Spleen (tissue), 11 donors: ENCODE results near the gene TRIO. TPM values are rescaled to one million over a fixed set of nuclear protein-coding genes. Genes with fewer than 3 reads are reported as not detected.

Experiments
- DNase-seq: peaks from one replicate; pipeline ENCODE4 v3.0.0-alpha.2; 2020
- H3K27ac ChIP-seq, 8 donors: fragments of 200-600 bp; sonication (generic) in 7 of 8; 1 replicate in 4 of 8; 2 replicates in 4 of 8; pipeline versions ENCODE4 v1.5.0 to v1.8.0; 2016 to 2021; ENCODE audit warnings: inconsistent platforms in 4 of 8, mild to moderate bottlenecking in 4 of 8, moderate library complexity in 1 of 8
- H3K27me3 ChIP-seq, 7 donors: fragments of 200-600 bp; sonication (generic) in 6 of 7; replicated peaks in 1 of 7; 1 replicate in 4 of 7; 2 replicates in 3 of 7; pipeline versions ENCODE4 v1.5.0 to v1.8.0; 2016 to 2021; ENCODE audit warnings: inconsistent platforms in 3 of 7, mild to moderate bottlenecking in 1 of 7
- H3K36me3 ChIP-seq, 6 donors: fragments of 200-600 bp; sonication (generic) in 5 of 6; 1 replicate in 4 of 6; 2 replicates in 2 of 6; pipeline versions ENCODE4 v1.5.0 to v1.8.0; 2016 to 2021; ENCODE audit warnings: inconsistent platforms in 2 of 6
- H3K4me1 ChIP-seq, 6 donors: fragments of 200-600 bp; sonication (generic) in 5 of 6; 1 replicate in 3 of 6; 2 replicates in 3 of 6; pipeline versions ENCODE4 v1.5.0 to v1.8.0; 2016 to 2021; ENCODE audit warnings: inconsistent platforms in 3 of 6
- H3K4me3 ChIP-seq, 8 donors: fragments of 200-600 bp; sonication (generic) in 7 of 8; 1 replicate in 4 of 8; 2 replicates in 4 of 8; pipeline versions ENCODE4 v1.5.0 to v1.8.0; 2016 to 2021; ENCODE audit warnings: inconsistent platforms in 4 of 8, mild to moderate bottlenecking in 4 of 8, moderate library complexity in 2 of 8
- H3K9me3 ChIP-seq, 8 donors: fragments of 200-600 bp; sonication (generic) in 7 of 8; 1 replicate in 4 of 8; 2 replicates in 4 of 8; pipeline versions ENCODE4 v1.5.0 to v1.8.0; 2016 to 2021; ENCODE audit warnings: inconsistent platforms in 4 of 8
- CTCF ChIP-seq, 11 experiments: fragments of 200-600 bp in 7 of 11; fragments of 450-650 bp in 4 of 11; sonication (generic) in 4 of 11; IDR thresholded peaks in 8 of 11; conservative IDR thresholded peaks in 3 of 11; 1 replicate in 7 of 11; 2 replicates in 4 of 11; pipeline versions ENCODE4 v1.4.0 to v1.8.0; 2016 to 2021; ENCODE audit warnings: antibody characterized with exemption in 11 of 11, inconsistent platforms in 4 of 11, mild to moderate bottlenecking in 1 of 11
- POLR2A ChIP-seq, 3 donors: fragments of 450-650 bp; IDR thresholded peaks; one replicate each; pipeline ENCODE4 v1.5.1; 2017; ENCODE audit warnings: antibody characterized with exemption in 3 of 3, mild to moderate bottlenecking in 1 of 3
- POLR2AphosphoS5 ChIP-seq, 3 donors: sonication (generic); formaldehyde crosslinking; IDR thresholded peaks; one replicate each; pipeline ENCODE4 v1.5.1; 2017; ENCODE audit warnings: antibody characterized with exemption in 3 of 3
- WGBS, 5 donors: extraction: QIAGEN DNeasy Blood & Tissue Kit in 3 of 5; methylation state at CpG; one replicate each; pipeline versions ENCODE4 v1.1.5 to v1.1.7; 2013 to 2018; 5-methylcytosine and 5-hydroxymethylcytosine counted together
- intact Hi-C: fragments of 100-400 bp; cut with DNase I; formaldehyde crosslinking; loops from one replicate; pipeline ENCODE4 v1.15.0; 2023; ENCODE audit warnings: low total_unique reads
- polyA plus RNA-seq, 3 donors: library from polyadenylated mRNA; stranded (reverse); fragments of 200-250 nt; gene quantifications; one replicate each; pipeline ENCODE4 v1.2.1, GENCODE V29; 2013
- total RNA-seq, 7 donors: library from RNA; depleted of rRNA in 3 of 7; stranded (reverse); fragments of >200 nt in 3 of 7; fragmentation: NEBNext Ultra II Directional in 4 of 7; extraction: Animal tissue kit (Norgen Biotek cat#: 25700) in 4 of 7; gene quantifications; one replicate each; pipeline versions ENCODE4 v1.1.0 to v1.2.1, GENCODE V29; 2016 to 2021
- donor health status: healthy with polysubstance abuse.
- donor health status: DM: no; HTN: no; CAD: no; lungs with moderate emphysema.
- donor health status: DM: no; HTN: no; CAD: no.
- donor health status: Bipolar disorder and iron deficiency.
- donor health status: healthy.
- donor health status: DM: no; HTN: no; CAD: no.
- donor health status: DM: yes; HTN: yes; CAD: no.

TRIO gene
- total and polyA plus RNA-seq, 10 donors, result 21.5 to 280 (median 190) TPM

- peaks cover 0 to 98% (median 17%) of the 10 kb centered on the region in 6 donors for H3K36me3 ChIP-seq
- no peaks in the 10 kb centered on the region for H3K27me3 ChIP-seq
- intact Hi-C loops, result no loop called here
- H3K4me3 ChIP-seq, result no peak overlapping the region
- H3K27ac ChIP-seq, result peak overlapping the region in 2 of 8 donors; percentile 20 to 37
- H3K4me1 ChIP-seq, result peaks cover 0 to 56% (median 2%) of the 10 kb centered on the region in 6 donors
- DNase-seq, result no peak
- 80 to 91% (median 91%) methylated on average over 11 of the region's 11 CpGs for WGBS, 5 donors
- TF ChIP-seq POLR2AphosphoS5 (IDR thresholded peaks at IDR 0.05) (no peak), CTCF (IDR thresholded peaks at IDR 0.05 in 8 of 11, conservative IDR thresholded peaks at IDR 0.05 in 3 of 11) (no peak), POLR2A (IDR thresholded peaks at IDR 0.05) (no peak)
- H3K9me3 ChIP-seq, result no peaks in the 10 kb centered on the region
Observed at GRCh38 chr5:14414007-14414406, 270.9 kb downstream of the TRIO start.

- H3K27ac ChIP-seq, result peak overlapping the region in 5 of 8 donors; percentile 0 to 71 (median 35)
- no peaks in the 10 kb centered on the region for H3K27me3 ChIP-seq
- no peak for TF ChIP-seq CTCF (IDR thresholded peaks at IDR 0.05 in 8 of 11, conservative IDR thresholded peaks at IDR 0.05 in 3 of 11)
- H3K9me3 ChIP-seq, result no peaks in the 10 kb centered on the region
- H3K4me3 ChIP-seq, result no peak overlapping the region
- peaks cover 0 to 98% (median 18%) of the 10 kb centered on the region in 6 donors for H3K36me3 ChIP-seq
- H3K4me1 ChIP-seq, result peaks cover 0 to 51% (median 2%) of the 10 kb centered on the region in 6 donors
- no peak for DNase-seq
- WGBS, 5 donors, result 70 to 89% (median 83%) methylated on average over 7 of the region's 7 CpGs
- intact Hi-C loops, result no loop called here
Observed at GRCh38 chr5:14414656-14415023, 271.5 kb downstream of the TRIO start.

GRCh38 chr5:14415024-14415697, 272.0 kb downstream of the TRIO start:
- TF ChIP-seq POLR2A (IDR thresholded peaks at IDR 0.05) (no peak), POLR2AphosphoS5 (IDR thresholded peaks at IDR 0.05) (no peak), CTCF (IDR thresholded peaks at IDR 0.05 in 8 of 11, conservative IDR thresholded peaks at IDR 0.05 in 3 of 11) (no peak)
- Histone ChIP-seq H3K36me3 (peaks cover 0 to 98% (median 20%) of the 10 kb centered on the region in 6 donors), H3K27ac (peak overlapping the region in 5 of 8 donors; percentile 3 to 71 (median 59)), H3K4me1 (peaks cover 0 to 51% (median 4%) of the 10 kb centered on the region in 6 donors), H3K9me3 (no peaks in the 10 kb centered on the region), H3K4me3 (no peak overlapping the region), H3K27me3 (no peaks in the 10 kb centered on the region)
- no peak for DNase-seq
- intact Hi-C loops, result no loop called here
- 76 to 83% (median 81%) methylated on average over 16 of the region's 16 CpGs for WGBS, 5 donors

- Histone ChIP-seq H3K27ac (peak overlapping the region in 4 of 8 donors; percentile 35 to 71 (median 64)), H3K9me3 (no peaks in the 10 kb centered on the region), H3K4me3 (no peak overlapping the region), H3K36me3 (peaks cover 0 to 98% (median 20%) of the 10 kb centered on the region in 6 donors), H3K4me1 (peaks cover 0 to 51% (median 8%) of the 10 kb centered on the region in 6 donors), H3K27me3 (no peaks in the 10 kb centered on the region)
- no peak for TF ChIP-seq POLR2A (IDR thresholded peaks at IDR 0.05)
- no peak for TF ChIP-seq POLR2AphosphoS5 (IDR thresholded peaks at IDR 0.05)
- no peak for TF ChIP-seq CTCF (IDR thresholded peaks at IDR 0.05 in 8 of 11, conservative IDR thresholded peaks at IDR 0.05 in 3 of 11)
- no peak for DNase-seq
- 70 to 88% (median 77%) methylated on average over 3 of the region's 3 CpGs for WGBS, 5 donors
- intact Hi-C loops, result no loop called here
Observed at GRCh38 chr5:14415698-14416074, 272.5 kb downstream of the TRIO start.
